Camera-type eye (tissue), 1 donor: ENCODE measurements around the gene TPH1. TPM values are rescaled to one million over a fixed set of nuclear protein-coding genes. Genes with fewer than 3 reads are reported as not detected.

Experiments used
- total RNA-seq: library from RNA; depleted of rRNA; stranded (reverse); fragments of >200 nt; gene quantifications from one replicate; pipeline ENCODE4 v1.2.3, GENCODE V29; 2014

Gene TPH1
- 4.3 TPM for total RNA-seq

GRCh38 chr11:18046116-18046777, at the start of gene TPH1:
Gene TPH1, minus strand, starts transcription at chr11:18046269. Its CDS starts 5,507 bp downstream, at chr11:18040762.

GRCh38 chr11:18012906-18013781, 32.9 kb downstream of the TPH1 start, which contains the start of gene SERGEF:
Gene SERGEF, minus strand, starts transcription at chr11:18013047. Its CDS starts 37 bp downstream, at chr11:18013010.

Other genes with a start within 250 kb of the TPH1 start
- gene SERGEF, start 33.2 kb downstream of the TPH1 start, total RNA-seq = 22.2 TPM
- 24.8 TPM for gene SAAL1, start 59.8 kb upstream of the TPH1 start, total RNA-seq
- not detected for gene MRGPRX3, start 86.3 kb upstream of the TPH1 start, total RNA-seq
- gene MRGPRX4, start 126.6 kb upstream of the TPH1 start, total RNA-seq = not detected
- gene SAA4, start 190.5 kb upstream of the TPH1 start, total RNA-seq = not detected
- 0.99 TPM for gene SAA2, start 202.4 kb upstream of the TPH1 start, total RNA-seq
- not detected for gene SAA1, start 220.0 kb upstream of the TPH1 start, total RNA-seq